ENCODE data around the gene SHC3. TPM values are rescaled to one million over a fixed set of nuclear protein-coding genes. Genes with fewer than 3 reads are reported as not detected.

The SHC3 gene
- total RNA-seq, 2 donors from 2014 or later, result not detected

GRCh38 chr9:89135591-89136166, 42.9 kb downstream of the SHC3 start:
- H3K27ac Mint-ChIP-seq, result no peak overlapping the region
- H3K36me3 Mint-ChIP-seq, result no peaks in the 10 kb centered on the region
- ATAC-seq (no peak), DNase-seq (ENCODE audit: low spot score) (no peak)
- peaks cover 2 to 18% of the 10 kb centered on the region in 2 donors for H3K27me3 Mint-ChIP-seq
- H3K4me3 Mint-ChIP-seq, result no peak overlapping the region
- no peaks in the 10 kb centered on the region for H3K9me3 Mint-ChIP-seq
- H3K4me1 Mint-ChIP-seq (ENCODE audit: low read depth in 2 of 2), result no peaks in the 10 kb centered on the region

- Mint-ChIP-seq H3K9me3 (peaks cover 2% of the 10 kb centered on the region), H3K27me3 (peaks cover 5 to 20% of the 10 kb centered on the region in 2 donors), H3K4me3 (no peak overlapping the region), H3K36me3 (peaks cover 2% of the 10 kb centered on the region), H3K27ac (no peak overlapping the region), H3K4me1 (ENCODE audit: low read depth in 2 of 2) (no peaks in the 10 kb centered on the region)
- DNase-seq (ENCODE audit: low spot score) (no peak), ATAC-seq (no peak)
These were observed 43.9 kb downstream of the SHC3 start for GRCh38 chr9:89134709-89135108.

GRCh38 chr9:89122949-89123348, 55.7 kb downstream of the SHC3 start:
- Mint-ChIP-seq H3K36me3 (peaks cover 6% of the 10 kb centered on the region), H3K4me3 (no peak overlapping the region), H3K27me3 (peaks cover 15 to 32% of the 10 kb centered on the region in 2 donors), H3K27ac (no peak overlapping the region), H3K4me1 (ENCODE audit: low read depth in 2 of 2) (no peaks in the 10 kb centered on the region), H3K9me3 (peaks cover 6% of the 10 kb centered on the region)
- DNase-seq (ENCODE audit: low spot score) (no peak), ATAC-seq (no peak)

GRCh38 chr9:89120704-89121103, 57.9 kb downstream of the SHC3 start:
- Mint-ChIP-seq H3K9me3 (peaks cover 9% of the 10 kb centered on the region), H3K4me1 (ENCODE audit: low read depth in 2 of 2) (peaks cover 8 to 14% of the 10 kb centered on the region in 2 donors), H3K27ac (no peak overlapping the region), H3K4me3 (no peak overlapping the region), H3K36me3 (peaks cover 6% of the 10 kb centered on the region), H3K27me3 (peaks cover 15 to 32% of the 10 kb centered on the region in 2 donors)
- DNase-seq (ENCODE audit: low spot score) (no peak), ATAC-seq (no peak)

- Mint-ChIP-seq H3K9me3 (peaks cover 14% of the 10 kb centered on the region), H3K4me1 (ENCODE audit: low read depth in 2 of 2) (peaks cover 8 to 20% of the 10 kb centered on the region in 2 donors), H3K27me3 (peaks cover 16 to 41% of the 10 kb centered on the region in 2 donors), H3K36me3 (peaks cover 6% of the 10 kb centered on the region), H3K4me3 (no peak overlapping the region), H3K27ac (no peak overlapping the region)
- DNase-seq (ENCODE audit: low spot score) (no peak), ATAC-seq (no peak)
These were observed 61.8 kb downstream of the SHC3 start for GRCh38 chr9:89116805-89117192.

- Mint-ChIP-seq H3K4me3 (no peak overlapping the region), H3K9me3 (peaks cover 14% of the 10 kb centered on the region), H3K36me3 (peaks cover 6% of the 10 kb centered on the region), H3K27me3 (peaks cover 18 to 45% of the 10 kb centered on the region in 2 donors), H3K4me1 (ENCODE audit: low read depth in 2 of 2) (peaks cover 8 to 20% of the 10 kb centered on the region in 2 donors), H3K27ac (no peak overlapping the region)
- no peak for DNase-seq (ENCODE audit: low spot score)
- ATAC-seq, result peak; percentile 41 to 68
These were observed 62.4 kb downstream of the SHC3 start for GRCh38 chr9:89116064-89116804.

GRCh38 chr9:89115426-89115825, 63.2 kb downstream of the SHC3 start:
- peaks cover 21 to 52% of the 10 kb centered on the region in 2 donors for H3K27me3 Mint-ChIP-seq
- no peak overlapping the region for H3K4me3 Mint-ChIP-seq
- H3K36me3 Mint-ChIP-seq, result peaks cover 6% of the 10 kb centered on the region
- H3K4me1 Mint-ChIP-seq (ENCODE audit: low read depth in 2 of 2), result peaks cover 8 to 20% of the 10 kb centered on the region in 2 donors
- ATAC-seq (no peak), DNase-seq (ENCODE audit: low spot score) (no peak)
- H3K9me3 Mint-ChIP-seq, result peaks cover 14% of the 10 kb centered on the region
- no peak overlapping the region for H3K27ac Mint-ChIP-seq

- Mint-ChIP-seq H3K27me3 (peaks cover 21 to 45% of the 10 kb centered on the region in 2 donors), H3K9me3 (peaks cover 13% of the 10 kb centered on the region), H3K4me1 (ENCODE audit: low read depth in 2 of 2) (peaks cover 8 to 20% of the 10 kb centered on the region in 2 donors), H3K27ac (no peak overlapping the region), H3K36me3 (peaks cover 6% of the 10 kb centered on the region), H3K4me3 (no peak overlapping the region)
- no peak for ATAC-seq
- no peak for DNase-seq (ENCODE audit: low spot score)
These were observed 63.9 kb downstream of the SHC3 start for GRCh38 chr9:89114741-89115140.

- DNase-seq (ENCODE audit: low spot score), result no peak
- peaks cover 8 to 20% of the 10 kb centered on the region in 2 donors for H3K4me1 Mint-ChIP-seq (ENCODE audit: low read depth in 2 of 2)
- no peak overlapping the region for H3K27ac Mint-ChIP-seq
- H3K4me3 Mint-ChIP-seq, result no peak overlapping the region
- H3K36me3 Mint-ChIP-seq, result peaks cover 4% of the 10 kb centered on the region
- peaks cover 11% of the 10 kb centered on the region for H3K9me3 Mint-ChIP-seq
- peaks cover 25 to 36% of the 10 kb centered on the region in 2 donors for H3K27me3 Mint-ChIP-seq
- ATAC-seq, result no peak
These were observed 64.8 kb downstream of the SHC3 start for GRCh38 chr9:89113851-89114250.

GRCh38 chr9:89112243-89112642, 66.4 kb downstream of the SHC3 start:
- ATAC-seq (no peak), DNase-seq (ENCODE audit: low spot score) (no peak)
- H3K27ac Mint-ChIP-seq, result no peak overlapping the region
- peaks cover 23 to 28% of the 10 kb centered on the region in 2 donors for H3K27me3 Mint-ChIP-seq
- H3K4me3 Mint-ChIP-seq, result no peak overlapping the region
- H3K9me3 Mint-ChIP-seq, result peaks cover 11% of the 10 kb centered on the region
- H3K36me3 Mint-ChIP-seq, result no peaks in the 10 kb centered on the region
- peaks cover 8 to 20% of the 10 kb centered on the region in 2 donors for H3K4me1 Mint-ChIP-seq (ENCODE audit: low read depth in 2 of 2)

GRCh38 chr9:89109666-89110065, 69.0 kb downstream of the SHC3 start:
- no peaks in the 10 kb centered on the region for H3K36me3 Mint-ChIP-seq
- no peak overlapping the region for H3K27ac Mint-ChIP-seq
- H3K9me3 Mint-ChIP-seq, result peaks cover 5% of the 10 kb centered on the region
- no peaks in the 10 kb centered on the region for H3K4me1 Mint-ChIP-seq (ENCODE audit: low read depth in 2 of 2)
- H3K4me3 Mint-ChIP-seq, result no peak overlapping the region
- DNase-seq (ENCODE audit: low spot score) (no peak), ATAC-seq (no peak)
- peaks cover 30 to 36% of the 10 kb centered on the region in 2 donors for H3K27me3 Mint-ChIP-seq

- Mint-ChIP-seq H3K27me3 (peaks cover 36 to 40% of the 10 kb centered on the region in 2 donors), H3K27ac (no peak overlapping the region), H3K4me3 (no peak overlapping the region), H3K4me1 (ENCODE audit: low read depth in 2 of 2) (no peaks in the 10 kb centered on the region), H3K36me3 (no peaks in the 10 kb centered on the region), H3K9me3 (no peaks in the 10 kb centered on the region)
- DNase-seq (ENCODE audit: low spot score) (no peak), ATAC-seq (no peak)
These were observed 71.2 kb downstream of the SHC3 start for GRCh38 chr9:89107406-89107805.

GRCh38 chr9:89106224-89106851, 72.3 kb downstream of the SHC3 start:
- no peaks in the 10 kb centered on the region for H3K9me3 Mint-ChIP-seq
- H3K4me3 Mint-ChIP-seq, result no peak overlapping the region
- DNase-seq (ENCODE audit: low spot score) (no peak), ATAC-seq (peak; percentile 36 to 55)
- H3K27ac Mint-ChIP-seq, result no peak overlapping the region
- H3K36me3 Mint-ChIP-seq, result no peaks in the 10 kb centered on the region
- peaks cover 32 to 34% of the 10 kb centered on the region in 2 donors for H3K27me3 Mint-ChIP-seq
- H3K4me1 Mint-ChIP-seq (ENCODE audit: low read depth in 2 of 2), result no peaks in the 10 kb centered on the region

GRCh38 chr9:89104821-89105220, 73.8 kb downstream of the SHC3 start:
- ATAC-seq, result no peak
- no peak for DNase-seq (ENCODE audit: low spot score)

More at GRCh38 chr9:89104821-89105220, 73.8 kb downstream of the SHC3 start:
- Mint-ChIP-seq H3K9me3 (no peaks in the 10 kb centered on the region), H3K36me3 (no peaks in the 10 kb centered on the region), H3K27me3 (peaks cover 23 to 27% of the 10 kb centered on the region in 2 donors), H3K4me3 (no peak overlapping the region), H3K27ac (no peak overlapping the region), H3K4me1 (ENCODE audit: low read depth in 2 of 2) (no peaks in the 10 kb centered on the region)
